Type B pancreatic cell (in vitro differentiated cells): ENCODE measurements around the gene RICTOR. TPM values are rescaled to one million over a fixed set of nuclear protein-coding genes. Genes with fewer than 3 reads are reported as not detected.
"Not testable (repeated sequence)": the region's sequence is repeated elsewhere in the genome, so short reads cannot be mapped to it uniquely, and the experiment has no call there.

Experiments used
- DNase-seq: peaks from one replicate; pipeline ENCODE4 v3.0.0; 2021; ENCODE audit warnings: mixed read lengths; ENCODE audit not compliant: unreplicated experiment; ENCODE audit errors: extremely low spot score
- H3K27ac Mint-ChIP-seq: 2 replicates; pipeline ENCODE4 v1.8.0; 2021; ENCODE audit warnings: mild to moderate bottlenecking, mixed read lengths
- H3K27me3 Mint-ChIP-seq: 2 replicates; pipeline ENCODE4 v1.8.0; 2021; ENCODE audit warnings: mixed read lengths
- H3K36me3 Mint-ChIP-seq: 2 replicates; pipeline ENCODE4 v1.8.0; 2021; ENCODE audit warnings: mixed read lengths
- H3K4me1 Mint-ChIP-seq: one replicate; pipeline ENCODE4 v1.8.0; 2021; ENCODE audit warnings: mixed read lengths; ENCODE audit not compliant: unreplicated experiment
- H3K4me3 Mint-ChIP-seq: 2 replicates; pipeline ENCODE4 v1.8.0; 2021; ENCODE audit warnings: mild to moderate bottlenecking, mixed read lengths
- H3K9me3 Mint-ChIP-seq: 2 replicates; pipeline ENCODE4 v1.8.0; 2021; ENCODE audit warnings: mixed read lengths
- CTCF ChIP-seq: fragments of 200-600 bp; sonication (generic); conservative IDR thresholded peaks from 2 replicates; pipeline ENCODE4 v1.5.0; 2021; ENCODE audit warnings: antibody characterized with exemption, mild to moderate bottlenecking
- total RNA-seq: library from RNA; stranded (reverse); gene quantifications from 2 replicates; pipeline ENCODE4 v1.2.1, GENCODE V29; 2021; ENCODE audit warnings: low replicate concordance

The RICTOR gene
- total RNA-seq, 1 donor from 2014 or later: 31.8 TPM

- H3K4me3 Mint-ChIP-seq: no peak overlapping the region
- H3K9me3 Mint-ChIP-seq: no peaks in the 10 kb centered on the region
- no peaks in the 10 kb centered on the region for H3K27me3 Mint-ChIP-seq
- DNase-seq: no peak
- TF ChIP-seq CTCF: peak; percentile 70
- H3K4me1 Mint-ChIP-seq: peaks cover 5% of the 10 kb centered on the region
- peaks cover 31% of the 10 kb centered on the region for H3K36me3 Mint-ChIP-seq
- no peak overlapping the region for H3K27ac Mint-ChIP-seq
Measured at GRCh38 chr5:38994324-38994927, 79.8 kb downstream of the RICTOR start.

GRCh38 chr5:38989974-38990719 lies 84.1 kb downstream of the RICTOR start:
- not testable (repeated sequence) for H3K4me1 Mint-ChIP-seq, H3K4me3 Mint-ChIP-seq, H3K27ac Mint-ChIP-seq, DNase-seq, H3K27me3 Mint-ChIP-seq
- Mint-ChIP-seq H3K9me3 (peaks cover 16% of the 10 kb centered on the region), H3K36me3 (peaks cover 54% of the 10 kb centered on the region)

GRCh38 chr5:38985909-38986452 lies 88.2 kb downstream of the RICTOR start:
- H3K27me3 Mint-ChIP-seq: no peaks in the 10 kb centered on the region
- peaks cover 16% of the 10 kb centered on the region for H3K9me3 Mint-ChIP-seq
- no peaks in the 10 kb centered on the region for H3K4me1 Mint-ChIP-seq
- no peak overlapping the region for H3K4me3 Mint-ChIP-seq
- no peak overlapping the region for H3K27ac Mint-ChIP-seq
- H3K36me3 Mint-ChIP-seq: peaks cover 46% of the 10 kb centered on the region
- DNase-seq: no peak
- TF ChIP-seq CTCF: no peak

GRCh38 chr5:38979535-38979934 lies 94.7 kb downstream of the RICTOR start:
- no peak overlapping the region for H3K4me3 Mint-ChIP-seq
- peaks cover 8% of the 10 kb centered on the region for H3K4me1 Mint-ChIP-seq
- H3K9me3 Mint-ChIP-seq: no peaks in the 10 kb centered on the region
- no peak for DNase-seq
- H3K27me3 Mint-ChIP-seq: no peaks in the 10 kb centered on the region
- peaks cover 12% of the 10 kb centered on the region for H3K36me3 Mint-ChIP-seq
- TF ChIP-seq CTCF: no peak
- no peak overlapping the region for H3K27ac Mint-ChIP-seq

GRCh38 chr5:38978036-38978435 lies 96.2 kb downstream of the RICTOR start:
- no peak overlapping the region for H3K4me3 Mint-ChIP-seq
- H3K36me3 Mint-ChIP-seq: peaks cover 17% of the 10 kb centered on the region
- H3K27ac Mint-ChIP-seq: no peak overlapping the region
- peaks cover 8% of the 10 kb centered on the region for H3K4me1 Mint-ChIP-seq
- H3K9me3 Mint-ChIP-seq: no peaks in the 10 kb centered on the region
- H3K27me3 Mint-ChIP-seq: no peaks in the 10 kb centered on the region
- no peak for TF ChIP-seq CTCF
- DNase-seq: no peak

GRCh38 chr5:38968665-38969064 lies 105.5 kb downstream of the RICTOR start:
- Mint-ChIP-seq H3K27me3 (no peaks in the 10 kb centered on the region), H3K4me3 (no peak overlapping the region), H3K9me3 (no peaks in the 10 kb centered on the region), H3K4me1 (no peaks in the 10 kb centered on the region), H3K27ac (no peak overlapping the region), H3K36me3 (peaks cover 5% of the 10 kb centered on the region)
- DNase-seq: no peak
- no peak for TF ChIP-seq CTCF
